GM18520 (cell line): ENCODE measurements around the gene SOCS7.

Source experiments
- ATAC-seq: cut with Tn5 transposase; IDR thresholded peaks from one replicate; pipeline ENCODE4 v1.9.1; 2021; ENCODE audit not compliant: unreplicated experiment

The SOCS7 gene

GRCh38 chr17:38351412-38352222 is at the start of gene SOCS7:
TSS of gene SOCS7 (plus strand) at chr17:38351844. CDS start at chr17:38352053, 209 bp downstream.
- peak; percentile 77 for ATAC-seq

GRCh38 chr17:38315497-38315896 is 36.1 kb upstream of the SOCS7 start:
- no peak for ATAC-seq

- ATAC-seq = no peak
Measured at GRCh38 chr17:38317081-38317480, 34.6 kb upstream of the SOCS7 start.

GRCh38 chr17:38320482-38320881 is 31.2 kb upstream of the SOCS7 start:
- no peak for ATAC-seq

- ATAC-seq = no peak
Measured at GRCh38 chr17:38322156-38322779, 29.4 kb upstream of the SOCS7 start.

- no peak for ATAC-seq
Measured at GRCh38 chr17:38322897-38323296, 28.7 kb upstream of the SOCS7 start.

- no peak for ATAC-seq
Measured at GRCh38 chr17:38324141-38324697, 27.4 kb upstream of the SOCS7 start.

GRCh38 chr17:38324772-38325171 is 26.9 kb upstream of the SOCS7 start:
- no peak for ATAC-seq

GRCh38 chr17:38325221-38325851 is 26.3 kb upstream of the SOCS7 start:
- ATAC-seq = no peak

GRCh38 chr17:38326996-38327792 is 24.4 kb upstream of the SOCS7 start:
- no peak for ATAC-seq

- ATAC-seq = no peak
Measured at GRCh38 chr17:38327936-38328335, 23.7 kb upstream of the SOCS7 start.

GRCh38 chr17:38328620-38329019 is 23.0 kb upstream of the SOCS7 start:
- ATAC-seq = no peak

- ATAC-seq = no peak
Measured at GRCh38 chr17:38329284-38329683, 22.4 kb upstream of the SOCS7 start.

GRCh38 chr17:38329808-38330730 is 21.6 kb upstream of the SOCS7 start:
- ATAC-seq = no peak

GRCh38 chr17:38330941-38331411 is 20.7 kb upstream of the SOCS7 start:
- ATAC-seq = no peak

- ATAC-seq = no peak
Measured at GRCh38 chr17:38332735-38333134, 18.9 kb upstream of the SOCS7 start.

- no peak for ATAC-seq
Measured at GRCh38 chr17:38333635-38334295, 17.9 kb upstream of the SOCS7 start.

GRCh38 chr17:38334480-38335364 is 16.9 kb upstream of the SOCS7 start:
- ATAC-seq = no peak
